Parathyroid adenoma (tissue), 2 donors: ENCODE results near the gene ZDHHC5.
"Not testable (repeated sequence)": the region's sequence is repeated elsewhere in the genome, so short reads cannot be mapped to it uniquely, and the experiment has no call there.

Source experiments
- H2AFZ ChIP-seq: fragments of 300-600 bp; sonication (generic); one replicate; pipeline ENCODE4 v1.7.0; 2017; ENCODE audit warnings: antibody characterized with exemption, mild to moderate bottlenecking
- H3K27ac ChIP-seq: fragments of 300-600 bp; sonication (generic); one replicate; pipeline ENCODE4 v1.7.0; 2017
- H3K27me3 ChIP-seq: fragments of 300-600 bp; sonication (generic); one replicate; pipeline ENCODE4 v1.7.0; 2017; ENCODE audit warnings: low read length; ENCODE audit not compliant: control insufficient read depth, insufficient read depth
- H3K36me3 ChIP-seq: fragments of 300-600 bp; sonication (generic); one replicate; pipeline ENCODE4 v1.7.0; 2017; ENCODE audit warnings: low read length; ENCODE audit not compliant: control insufficient read depth, insufficient read depth
- H3K4me1 ChIP-seq: fragments of 300-600 bp; sonication (generic); one replicate; pipeline ENCODE4 v1.7.0; 2017; ENCODE audit warnings: control low read depth
- H3K4me2 ChIP-seq: fragments of 300-600 bp; sonication (generic); one replicate; pipeline ENCODE4 v1.7.0; 2017; ENCODE audit warnings: low read length
- H3K4me3 ChIP-seq: fragments of 300-600 bp; sonication (generic); one replicate; pipeline ENCODE4 v1.7.0; 2017; ENCODE audit warnings: low read depth, low read length
- H3K79me2 ChIP-seq: fragments of 300-600 bp; sonication (generic); one replicate; pipeline ENCODE4 v1.7.0; 2017; ENCODE audit warnings: control low read depth
- H3K9ac ChIP-seq: fragments of 300-600 bp; sonication (generic); one replicate; pipeline ENCODE4 v1.7.0; 2017; ENCODE audit warnings: mild to moderate bottlenecking
- H3K9me3 ChIP-seq: fragments of 300-600 bp; sonication (generic); one replicate; pipeline ENCODE4 v1.7.0; 2017; ENCODE audit warnings: low read length; ENCODE audit not compliant: control insufficient read depth
- TF ChIP-seq, protein P1 (sequence below): fragments of 300-600 bp; sonication (generic); IDR thresholded peaks from one replicate; pipeline ENCODE4 v1.7.0; 2017; ENCODE audit warnings: antibody characterized with exemption, mild to moderate bottlenecking
- donor health status: primary hyperparathyroidism.

The ZDHHC5 gene

DNA sequence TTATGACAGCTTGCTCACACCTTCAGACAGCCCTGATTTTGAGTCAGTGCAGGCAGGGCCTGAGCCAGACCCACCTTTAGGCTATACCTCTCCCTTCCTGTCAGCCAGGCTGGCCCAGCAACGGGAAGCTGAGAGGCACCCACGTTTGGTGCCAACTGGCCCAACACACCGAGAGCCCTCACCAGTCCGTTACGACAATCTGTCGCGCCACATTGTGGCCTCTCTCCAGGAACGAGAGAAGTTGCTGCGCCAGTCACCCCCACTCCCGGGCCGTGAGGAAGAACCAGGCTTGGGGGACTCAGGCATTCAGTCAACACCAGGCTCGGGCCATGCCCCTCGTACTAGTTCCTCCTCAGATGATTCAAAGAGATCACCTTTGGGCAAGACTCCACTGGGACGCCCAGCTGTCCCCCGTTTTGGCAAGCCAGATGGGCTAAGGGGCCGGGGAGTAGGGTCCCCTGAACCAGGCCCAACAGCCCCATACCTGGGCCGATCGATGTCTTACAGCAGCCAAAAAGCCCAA is 31.0 kb downstream of the ZDHHC5 start:
- H3K36me3 ChIP-seq: no peaks in the 10 kb centered on the region
- H3K27ac ChIP-seq: no peak overlapping the region
- H3K27me3 ChIP-seq: no peaks in the 10 kb centered on the region

DNA sequence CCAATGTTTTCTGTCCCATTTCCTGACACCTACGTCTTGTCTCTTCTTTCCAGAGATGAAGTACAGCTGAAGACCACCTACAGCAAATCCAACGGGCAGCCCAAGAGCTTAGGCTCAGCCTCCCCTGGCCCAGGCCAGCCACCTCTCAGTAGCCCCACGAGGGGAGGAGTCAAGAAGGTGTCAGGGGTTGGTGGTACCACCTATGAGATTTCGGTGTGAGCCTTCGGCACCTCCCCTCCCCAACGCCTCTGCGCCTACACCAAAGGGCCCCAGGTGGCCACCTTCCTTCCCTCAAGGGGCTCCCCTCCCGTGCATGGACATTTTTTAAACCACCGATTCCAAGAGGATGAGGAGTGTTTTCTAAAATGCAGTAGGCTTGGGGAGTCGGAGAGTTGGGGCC is 31.9 kb downstream of the ZDHHC5 start:
- no peaks in the 10 kb centered on the region for H3K27me3 ChIP-seq
- no peaks in the 10 kb centered on the region for H3K9me3 ChIP-seq
- H3K4me3 ChIP-seq: no peak overlapping the region
- H3K27ac ChIP-seq: no peak overlapping the region
- H3K9ac ChIP-seq: no peak overlapping the region
- H3K36me3 ChIP-seq: no peaks in the 10 kb centered on the region
- no peaks in the 10 kb centered on the region for H3K4me1 ChIP-seq
- no peak overlapping the region for H3K4me2 ChIP-seq
- TF ChIP-seq, protein P1, sequence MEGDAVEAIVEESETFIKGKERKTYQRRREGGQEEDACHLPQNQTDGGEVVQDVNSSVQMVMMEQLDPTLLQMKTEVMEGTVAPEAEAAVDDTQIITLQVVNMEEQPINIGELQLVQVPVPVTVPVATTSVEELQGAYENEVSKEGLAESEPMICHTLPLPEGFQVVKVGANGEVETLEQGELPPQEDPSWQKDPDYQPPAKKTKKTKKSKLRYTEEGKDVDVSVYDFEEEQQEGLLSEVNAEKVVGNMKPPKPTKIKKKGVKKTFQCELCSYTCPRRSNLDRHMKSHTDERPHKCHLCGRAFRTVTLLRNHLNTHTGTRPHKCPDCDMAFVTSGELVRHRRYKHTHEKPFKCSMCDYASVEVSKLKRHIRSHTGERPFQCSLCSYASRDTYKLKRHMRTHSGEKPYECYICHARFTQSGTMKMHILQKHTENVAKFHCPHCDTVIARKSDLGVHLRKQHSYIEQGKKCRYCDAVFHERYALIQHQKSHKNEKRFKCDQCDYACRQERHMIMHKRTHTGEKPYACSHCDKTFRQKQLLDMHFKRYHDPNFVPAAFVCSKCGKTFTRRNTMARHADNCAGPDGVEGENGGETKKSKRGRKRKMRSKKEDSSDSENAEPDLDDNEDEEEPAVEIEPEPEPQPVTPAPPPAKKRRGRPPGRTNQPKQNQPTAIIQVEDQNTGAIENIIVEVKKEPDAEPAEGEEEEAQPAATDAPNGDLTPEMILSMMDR: no peak
- no peaks in the 10 kb centered on the region for H3K79me2 ChIP-seq
- no peak overlapping the region for H2AFZ ChIP-seq

More for the DNA sequence above, 31.0 kb downstream of the ZDHHC5 start:
- Histone ChIP-seq H3K79me2 (no peaks in the 10 kb centered on the region), H3K4me1 (no peaks in the 10 kb centered on the region), H3K4me3 (no peak overlapping the region), H3K4me2 (no peak overlapping the region), H3K9ac (no peak overlapping the region), H2AFZ (no peak overlapping the region), H3K9me3 (no peaks in the 10 kb centered on the region)
- TF ChIP-seq, protein P1: no peak

DNA sequence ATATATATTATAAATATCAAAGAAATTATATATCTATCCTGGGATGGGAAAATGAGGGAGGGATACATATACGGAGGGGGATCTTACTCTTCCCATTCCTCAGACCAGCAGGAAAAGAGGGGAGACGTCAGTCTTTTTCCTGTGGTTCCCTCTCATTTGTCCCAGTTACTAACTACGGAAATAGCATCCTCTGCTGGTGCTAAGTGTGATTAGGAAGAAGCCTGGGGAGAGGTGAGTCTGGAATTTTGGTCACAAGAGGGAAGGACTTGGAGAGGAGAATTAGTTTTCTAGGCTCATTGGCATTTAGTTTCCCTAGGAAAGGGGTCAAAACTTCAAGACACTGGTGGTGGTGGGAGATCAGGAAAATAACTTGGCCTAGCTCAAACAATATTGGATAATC is 32.5 kb downstream of the ZDHHC5 start:
- no peaks in the 10 kb centered on the region for H3K9me3 ChIP-seq
- no peaks in the 10 kb centered on the region for H3K27me3 ChIP-seq
- TF ChIP-seq, protein P1: no peak
- no peak overlapping the region for H3K4me3 ChIP-seq
- H3K79me2 ChIP-seq: no peaks in the 10 kb centered on the region
- no peaks in the 10 kb centered on the region for H3K4me1 ChIP-seq
- no peak overlapping the region for H3K27ac ChIP-seq
- no peaks in the 10 kb centered on the region for H3K36me3 ChIP-seq
- H3K4me2 ChIP-seq: no peak overlapping the region
- H3K9ac ChIP-seq: no peak overlapping the region
- H2AFZ ChIP-seq: no peak overlapping the region

DNA sequence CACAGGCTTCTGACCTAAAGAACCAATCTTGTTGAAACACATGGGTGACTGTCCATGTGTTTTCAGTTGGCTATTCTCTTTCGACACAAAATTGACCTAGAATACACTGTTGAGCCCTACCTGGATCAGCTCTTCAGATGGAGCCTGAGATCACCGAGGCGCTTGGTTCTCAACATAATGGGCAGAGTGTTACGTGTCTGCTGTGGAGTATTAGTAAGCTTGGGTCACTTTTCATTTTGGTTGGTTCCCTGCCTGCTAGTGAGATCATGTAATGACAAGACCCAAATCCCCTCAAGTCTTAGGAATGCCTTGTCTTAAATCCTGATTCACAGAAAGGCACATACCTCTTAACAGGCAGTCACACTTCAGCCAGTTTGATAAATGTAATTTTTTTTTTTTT is 35.4 kb downstream of the ZDHHC5 start:
- Histone ChIP-seq H3K36me3 (no peaks in the 10 kb centered on the region), H3K27ac (no peak overlapping the region), H2AFZ (no peak overlapping the region), H3K4me2 (no peak overlapping the region), H3K27me3 (no peaks in the 10 kb centered on the region), H3K9me3 (no peaks in the 10 kb centered on the region), H3K79me2 (no peaks in the 10 kb centered on the region), H3K4me1 (no peaks in the 10 kb centered on the region), H3K9ac (no peak overlapping the region), H3K4me3 (no peak overlapping the region)
- TF ChIP-seq, protein P1: no peak

DNA sequence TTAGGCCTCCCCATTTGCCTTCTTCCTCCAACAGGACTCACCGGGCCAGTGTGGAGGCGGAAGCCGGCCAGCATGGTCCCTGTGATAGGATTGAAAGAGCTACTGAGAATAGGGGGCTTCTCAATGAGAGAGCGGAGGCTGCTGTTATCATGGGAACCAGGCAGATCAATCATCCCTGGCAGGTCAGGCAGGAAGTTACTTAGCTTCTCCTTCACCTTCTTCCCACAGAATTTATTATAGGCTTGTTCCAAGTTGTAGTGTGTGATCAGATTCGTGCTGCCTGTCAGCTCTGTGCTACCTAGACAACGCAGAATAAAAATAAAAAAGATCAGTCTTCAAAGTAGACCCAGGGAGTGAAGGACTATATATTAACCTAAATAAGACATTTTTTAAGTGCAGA is 37.0 kb downstream of the ZDHHC5 start:
- Histone ChIP-seq H3K9ac (no peak overlapping the region), H3K9me3 (no peaks in the 10 kb centered on the region), H3K79me2 (no peaks in the 10 kb centered on the region), H3K27ac (no peak overlapping the region), H3K4me2 (no peak overlapping the region), H3K27me3 (no peaks in the 10 kb centered on the region), H3K36me3 (no peaks in the 10 kb centered on the region), H3K4me3 (no peak overlapping the region), H3K4me1 (no peaks in the 10 kb centered on the region), H2AFZ (no peak overlapping the region)
- TF ChIP-seq, protein P1: no peak

DNA sequence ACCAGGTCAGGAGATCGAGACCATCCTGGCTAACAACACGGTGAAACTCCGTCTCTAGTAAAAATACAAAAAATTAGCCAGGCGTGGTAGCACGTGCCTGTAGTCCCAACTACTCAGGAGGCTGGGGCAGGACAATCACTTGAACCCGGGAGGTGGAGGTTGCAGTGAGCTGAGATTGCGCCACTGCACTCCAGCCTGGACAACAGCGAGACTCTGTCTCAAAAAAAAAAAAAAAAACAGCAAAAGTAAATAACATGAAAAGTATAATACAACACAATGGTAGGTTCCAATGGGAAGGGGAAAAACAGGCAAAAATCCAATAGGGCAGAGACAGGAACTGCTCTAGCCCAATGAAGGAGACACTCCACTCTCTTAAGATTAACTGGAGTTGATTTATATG is 37.5 kb downstream of the ZDHHC5 start:
- H2AFZ ChIP-seq, H3K4me1 ChIP-seq, H3K27me3 ChIP-seq, H3K9ac ChIP-seq, H3K79me2 ChIP-seq, H3K4me3 ChIP-seq, H3K36me3 ChIP-seq, H3K27ac ChIP-seq, H3K4me2 ChIP-seq, H3K9me3 ChIP-seq: not testable (repeated sequence)
